IMR-90 (cell line): Measurements from ENCODE around the gene DSC3. TPM values are rescaled to one million over a fixed set of nuclear protein-coding genes. Genes with fewer than 3 reads are reported as not detected.

Experiments used
- ATAC-seq: fragments of 200-7000 bp; cut with Tn5 transposase; 2 replicates; pipeline ENCODE4 v1.9.1; 2020; ENCODE audit warnings: low read depth, mild to moderate bottlenecking, moderate library complexity
- BruUV-seq: library from RNA; stranded (reverse); fragments of 400-500 nt; replicated peaks from 2 replicates; lab custom pipeline; 2021; lab: Mats Ljungman, UMichigan
- CTCF ChIA-PET: fragments of 300-600 bp; formaldehyde crosslinking; extraction: SDS; loops from one replicate; lab custom pipeline; 2021; ENCODE audit warnings: antibody characterized with exemption; lab: Yijun Ruan, JAX
- POLR2A ChIA-PET: fragments of 300-600 bp; sonication (Branson Sonifier 250); formaldehyde crosslinking; loops from one replicate; lab custom pipeline; 2022; ENCODE audit warnings: antibody characterized with exemption; ENCODE audit not compliant: unreplicated experiment; lab: Charles Lee
- DNase-seq: peaks from one replicate; pipeline ENCODE4 v3.0.0; 2013
- H2AFZ ChIP-seq: replicated peaks from 2 replicates; pipeline ENCODE3; 2013; ENCODE audit warnings: low read length, mild to moderate bottlenecking; ENCODE audit not compliant: poor library complexity
- H2AK5ac ChIP-seq: 2 replicates; pipeline ENCODE4 v1.6.1; 2013; ENCODE audit warnings: low read depth, low read length, inconsistent platforms
- H2AK9ac ChIP-seq: replicated peaks from 2 replicates; pipeline ENCODE3; 2013; ENCODE audit warnings: mild to moderate bottlenecking, low read depth, low read length, moderate library complexity; ENCODE audit not compliant: poor library complexity
- H2BK120ac ChIP-seq: 2 replicates; pipeline ENCODE4 v1.6.1; 2013; ENCODE audit warnings: low read depth, low read length, inconsistent platforms
- H2BK15ac ChIP-seq: 3 replicates; pipeline ENCODE4 v1.6.1; 2013; ENCODE audit warnings: low read depth, low read length, inconsistent platforms
- H2BK20ac ChIP-seq: 2 replicates; pipeline ENCODE4 v1.6.1; 2013; ENCODE audit warnings: low read depth, mild to moderate bottlenecking, inconsistent platforms, low read length, moderate library complexity
- H2BK5ac ChIP-seq: 2 replicates; pipeline ENCODE4 v1.6.1; 2013; ENCODE audit warnings: mild to moderate bottlenecking, low read depth, low read length, inconsistent platforms; ENCODE audit not compliant: poor library complexity, severe bottlenecking
- H3K14ac ChIP-seq: replicated peaks from 2 replicates; pipeline ENCODE4 v1.6.1; 2013; ENCODE audit warnings: low read depth, low read length, inconsistent platforms
- H3K18ac ChIP-seq: 2 replicates; pipeline ENCODE4 v1.6.1; 2013; ENCODE audit warnings: low read depth, low read length, control low read depth
- H3K23ac ChIP-seq: 2 replicates; pipeline ENCODE4 v1.6.1; 2013; ENCODE audit warnings: low read depth, low read length, inconsistent platforms
- H3K27ac ChIP-seq: 2 replicates; pipeline ENCODE4 v1.5.1; 2013; ENCODE audit warnings: mild to moderate bottlenecking, control low read depth, low read length; ENCODE audit not compliant: insufficient read depth
- H3K27me3 ChIP-seq: 2 replicates; pipeline ENCODE4 v1.6.1; 2013; ENCODE audit warnings: low read length; ENCODE audit not compliant: control insufficient read depth, insufficient read depth
- H3K36me3 ChIP-seq: 2 replicates; pipeline ENCODE4 v1.6.1; 2013; ENCODE audit warnings: low read length, mixed read lengths; ENCODE audit not compliant: control insufficient read depth, insufficient read depth
- H3K4ac ChIP-seq: 2 replicates; pipeline ENCODE4 v1.6.1; 2013; ENCODE audit warnings: low read depth, low read length, inconsistent platforms
- H3K4me1 ChIP-seq: 2 replicates; pipeline ENCODE4 v1.6.1; 2013; ENCODE audit warnings: low read length, mixed read lengths; ENCODE audit not compliant: control insufficient read depth, insufficient read depth
- H3K4me2 ChIP-seq: 2 replicates; pipeline ENCODE4 v1.6.1; 2013; ENCODE audit warnings: low read depth, mild to moderate bottlenecking, control low read depth, low read length, moderate library complexity
- H3K4me3 ChIP-seq: 2 replicates; pipeline ENCODE4 v1.5.1; 2013; ENCODE audit warnings: low read depth, mild to moderate bottlenecking, control low read depth, low read length, moderate library complexity; ENCODE audit not compliant: insufficient read depth
- H3K56ac ChIP-seq: 2 replicates; pipeline ENCODE4 v1.6.1; 2013; ENCODE audit warnings: low read length, inconsistent platforms; ENCODE audit not compliant: insufficient read depth; ENCODE audit errors: extremely low read depth
- H3K79me1 ChIP-seq, 2 experiments: 2 replicates each; pipeline ENCODE4 v1.6.1; 2013; ENCODE audit warnings: low read length in 2 of 2, inconsistent platforms in 1 of 2, low read depth in 1 of 2
- H3K9ac ChIP-seq: 2 replicates; pipeline ENCODE4 v1.6.1; 2013; ENCODE audit warnings: low read depth, low read length, control low read depth
- H3K9me1 ChIP-seq: 2 replicates; pipeline ENCODE4 v1.6.1; 2013; ENCODE audit warnings: low read length, inconsistent platforms; ENCODE audit not compliant: insufficient read depth
- H3K9me3 ChIP-seq: 2 replicates; pipeline ENCODE4 v1.6.1; 2013; ENCODE audit warnings: low read length; ENCODE audit not compliant: control insufficient read depth, insufficient read depth
- H4K20me1 ChIP-seq: 2 replicates; pipeline ENCODE4 v1.6.1; 2013; ENCODE audit warnings: low read length, inconsistent platforms; ENCODE audit not compliant: insufficient read depth
- H4K5ac ChIP-seq: 2 replicates; pipeline ENCODE4 v1.6.1; 2013; ENCODE audit warnings: mild to moderate bottlenecking, low read depth, low read length, control low read depth
- H4K8ac ChIP-seq, 2 experiments: 2 replicates each; pipeline ENCODE4 v1.6.1; 2013; ENCODE audit warnings: low read depth in 2 of 2, low read length in 2 of 2, control low read depth in 1 of 2, inconsistent platforms in 1 of 2
- H4K91ac ChIP-seq: 2 replicates; pipeline ENCODE4 v1.6.1; 2013; ENCODE audit warnings: low read depth, low read length, inconsistent platforms; ENCODE audit not compliant: insufficient read depth
- BHLHE40 ChIP-seq: fragments of 150-350 bp; IDR thresholded peaks from 2 replicates; pipeline ENCODE4 v1.6.1; 2016; ENCODE audit warnings: mild to moderate bottlenecking, low read depth, low read length
- CTCF ChIP-seq: conservative IDR thresholded peaks from 2 replicates; pipeline ENCODE4 v1.5.1; 2012; ENCODE audit warnings: mild to moderate bottlenecking, low read depth, low read length, improper control_type of control experiment
- MAFK ChIP-seq: IDR thresholded peaks from 2 replicates; pipeline ENCODE4 v1.6.1; 2012; ENCODE audit warnings: low read depth, low read length, improper control_type of control experiment
- MAZ ChIP-seq: IDR thresholded peaks from 2 replicates; pipeline ENCODE4 v1.6.1; 2012; ENCODE audit warnings: low read depth, mild to moderate bottlenecking, low read length, improper control_type of control experiment, moderate library complexity, borderline replicate concordance
- MXI1 ChIP-seq: IDR thresholded peaks from 2 replicates; pipeline ENCODE4 v1.6.1; 2012; ENCODE audit warnings: low read depth, mild to moderate bottlenecking, low read length, moderate library complexity, borderline replicate concordance
- NFE2L2 ChIP-seq: fragments of 150-350 bp; IDR thresholded peaks from 2 replicates; pipeline ENCODE4 v1.6.1; 2016; ENCODE audit warnings: low read depth, mild to moderate bottlenecking, low read length
- RAD21 ChIP-seq: IDR thresholded peaks from 2 replicates; pipeline ENCODE4 v1.6.1; 2012; ENCODE audit warnings: low read length, improper control_type of control experiment
- RCOR1 ChIP-seq: IDR thresholded peaks from 2 replicates; pipeline ENCODE4 v1.6.1; 2012; ENCODE audit warnings: mild to moderate bottlenecking, low read length, improper control_type of control experiment; ENCODE audit not compliant: insufficient replicate concordance
- WGBS, 2 experiments: methylation state at CpG; one replicate each; pipeline versions ENCODE4 v1.1.5 to v1.1.7; 2013; ENCODE audit warnings: missing lambda C conversion rate in 2 of 2; ENCODE audit not compliant: insufficient read length in 1 of 2; ENCODE audit errors: extremely low coverage in 2 of 2; 5-methylcytosine and 5-hydroxymethylcytosine counted together
- dilution Hi-C: fragments of 300-500 bp; cut with HindIII; formaldehyde crosslinking; loops from one replicate; pipeline ENCODE4 v1.14.3; 2018; ENCODE audit warnings: low sequenced_read_pairs; ENCODE audit not compliant: unreplicated experiment
- in situ Hi-C: fragments of 300-500 bp; cut with MboI; formaldehyde crosslinking; loops from 3 replicates; pipeline ENCODE4 v1.14.3; 2019; ENCODE audit warnings: low sequenced_read_pairs, inconsistent platforms, mixed read lengths
- intact Hi-C: fragments of 100-400 bp; cut with micrococcal nuclease; formaldehyde crosslinking; loops from 2 replicates; pipeline ENCODE4 v1.10.0; 2022
- polyA plus RNA-seq, 3 experiments: library from polyadenylated mRNA; depleted of rRNA; stranded (reverse); fragments of >200 nt; gene quantifications; 2 replicates each; pipeline ENCODE4 v1.2.3, GENCODE V29; 2012; ENCODE audit warnings: low replicate concordance in 1 of 3
- total RNA-seq: library from RNA; depleted of rRNA; stranded (reverse); fragments of >200 nt; gene quantifications from 2 replicates; pipeline ENCODE4 v1.2.3, GENCODE V29; 2012

DSC3 gene
- total and polyA plus RNA-seq, 2 of the 4 experiments (the other 2 are of a cell fraction): under 0.01 to 0.09 TPM

GRCh38 chr18:31066266-31066665 lies 23.7 kb upstream of the DSC3 start:
- no peak overlapping the region for H3K4ac ChIP-seq
- H3K56ac ChIP-seq: no peak overlapping the region
- no peak overlapping the region for H3K23ac ChIP-seq
- intact Hi-C loops (no loop called here), dilution Hi-C loops (no loop called here), in situ Hi-C loops (no loop called here)
- H2BK15ac ChIP-seq: no peak overlapping the region
- no peak overlapping the region for H3K27ac ChIP-seq
- DNase-seq: no peak
- no peak overlapping the region for H3K4me3 ChIP-seq
- H2AK5ac ChIP-seq: no peak overlapping the region
- H3K27me3 ChIP-seq: no peaks in the 10 kb centered on the region
- no peak overlapping the region for H3K14ac ChIP-seq
- H2AFZ ChIP-seq: no peak overlapping the region
- no peaks in the 10 kb centered on the region for H3K79me1 ChIP-seq
- POLR2A ChIA-PET: no interaction called here
- H3K4me2 ChIP-seq: no peak overlapping the region
- no peaks in the 10 kb centered on the region for H3K36me3 ChIP-seq
- ATAC-seq: no peak
- no peak overlapping the region for H2BK5ac ChIP-seq
- H3K18ac ChIP-seq: no peak overlapping the region
- no TSS peak for BruUV-seq
- no CpG with 5 or more reads among the region's 1 CpG for WGBS, 2 experiments
- H3K4me1 ChIP-seq: no peaks in the 10 kb centered on the region
- H4K5ac ChIP-seq: no peak overlapping the region
- TF ChIP-seq MXI1: no peak
- TF ChIP-seq BHLHE40: no peak
- TF ChIP-seq CTCF: no peak
- no peak for TF ChIP-seq RCOR1
- TF ChIP-seq NFE2L2: no peak
- TF ChIP-seq MAZ: no peak
- peak; percentile 92 for TF ChIP-seq MAFK
- no peak for TF ChIP-seq RAD21
- H4K8ac ChIP-seq: no peak overlapping the region
- H3K9me3 ChIP-seq: no peaks in the 10 kb centered on the region
- CTCF ChIA-PET: no interaction called here
- no peak overlapping the region for H4K91ac ChIP-seq
- no peak overlapping the region for H2BK120ac ChIP-seq
- no peaks in the 10 kb centered on the region for H3K9me1 ChIP-seq
- H2BK20ac ChIP-seq: no peak overlapping the region
- H2AK9ac ChIP-seq: no peak overlapping the region
- H4K20me1 ChIP-seq: no peaks in the 10 kb centered on the region
- H3K9ac ChIP-seq: no peak overlapping the region
